NCI-H82 treated with DMSO at 0.1 percent for 48 hours (cell line): ENCODE data around the gene TUBB6.
A peak's percentile ranks its signal among the peaks of the same experiment; 100 is the strongest.

Experiments
- DNase-seq: peaks from one replicate; lab custom pipeline; 2025; ENCODE audit not compliant: unreplicated experiment; lab: John Stamatoyannopoulos, UW

Gene TUBB6

DNA sequence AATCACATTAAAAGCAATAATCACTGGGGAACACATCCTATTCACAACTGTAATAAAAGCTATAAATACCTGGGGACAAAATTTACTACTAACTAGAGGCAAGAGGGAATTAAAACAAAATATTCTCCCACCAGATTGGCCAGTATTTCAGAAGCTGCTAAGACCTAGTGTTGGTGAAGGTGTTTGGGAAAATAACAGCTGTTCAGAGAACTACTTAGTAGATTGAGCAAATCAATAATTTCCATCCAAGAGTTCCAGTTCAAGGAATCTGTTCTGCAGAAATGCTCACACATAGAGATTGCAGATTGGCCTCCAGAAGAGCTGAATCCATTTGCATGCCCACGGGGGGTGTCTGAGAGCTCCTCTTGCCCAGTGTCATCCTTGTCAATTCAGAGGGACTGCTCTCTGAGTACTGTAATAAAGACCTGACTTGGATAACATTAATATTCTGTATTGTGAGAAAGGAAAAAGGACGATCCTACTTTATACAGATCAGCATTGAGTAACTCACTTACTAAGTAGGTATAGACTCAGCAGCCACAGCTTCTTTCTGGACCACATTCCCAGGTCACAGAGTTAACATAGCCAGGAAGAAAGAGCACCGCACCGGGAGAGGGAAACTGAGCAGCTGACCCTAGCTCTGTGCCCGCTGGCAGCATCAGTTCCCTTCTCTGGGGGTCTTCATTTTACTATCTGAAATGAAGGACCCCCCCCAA, 5.6 kb downstream of the TUBB6 start:
- no peak for DNase-seq

DNA sequence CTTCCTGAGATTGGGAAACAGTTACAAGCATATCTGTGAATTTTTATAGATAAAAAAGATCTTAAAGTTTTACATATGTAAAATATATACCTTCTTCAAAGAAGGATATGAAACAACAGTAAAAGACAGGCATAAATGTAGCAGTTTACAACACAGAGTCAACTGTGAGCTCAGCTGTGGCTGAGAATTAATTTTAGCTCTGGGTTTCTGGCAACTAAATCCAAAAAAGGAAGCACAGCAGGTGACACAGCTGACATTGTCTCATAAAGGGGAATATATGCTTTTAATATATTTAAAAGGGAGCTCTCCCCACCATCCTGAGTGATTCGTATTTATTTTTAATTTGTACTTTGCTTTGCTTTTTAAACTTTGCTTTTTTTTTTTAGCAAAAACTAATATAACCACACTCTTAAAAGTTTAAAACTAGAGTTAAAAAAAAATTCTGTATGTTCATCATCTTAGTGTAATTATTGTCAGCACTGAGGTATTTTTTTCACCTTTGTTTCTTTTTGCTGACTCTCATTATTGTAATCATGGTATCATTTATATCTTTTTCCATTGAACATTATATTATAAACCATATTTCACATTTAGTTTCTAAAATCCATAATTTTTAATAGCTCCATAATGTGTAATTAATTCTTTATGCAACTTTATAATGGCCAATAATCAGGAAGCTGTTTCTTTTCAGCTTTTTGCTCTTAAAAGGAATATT, 6.7 kb downstream of the TUBB6 start:
- DNase-seq, result no peak

DNA sequence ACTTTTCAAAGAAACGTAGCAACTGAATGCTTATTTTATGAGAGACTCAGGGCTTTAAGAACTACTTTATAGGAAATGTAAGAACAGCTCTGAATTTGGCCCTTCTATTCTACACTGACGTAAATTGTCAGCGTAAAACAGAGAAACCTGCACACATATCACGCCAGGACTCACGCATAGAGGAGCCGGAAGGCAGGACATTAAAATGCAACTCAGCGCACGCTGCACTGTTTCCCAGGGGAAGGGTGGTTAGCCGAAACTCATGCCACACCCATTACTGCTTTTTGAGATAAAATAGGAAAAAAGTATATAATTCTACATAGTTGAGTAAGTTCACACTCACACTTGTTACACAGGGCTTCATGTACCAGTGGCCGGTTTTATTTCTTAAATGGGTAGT, 7.4 kb downstream of the TUBB6 start:
- no peak for DNase-seq

DNA sequence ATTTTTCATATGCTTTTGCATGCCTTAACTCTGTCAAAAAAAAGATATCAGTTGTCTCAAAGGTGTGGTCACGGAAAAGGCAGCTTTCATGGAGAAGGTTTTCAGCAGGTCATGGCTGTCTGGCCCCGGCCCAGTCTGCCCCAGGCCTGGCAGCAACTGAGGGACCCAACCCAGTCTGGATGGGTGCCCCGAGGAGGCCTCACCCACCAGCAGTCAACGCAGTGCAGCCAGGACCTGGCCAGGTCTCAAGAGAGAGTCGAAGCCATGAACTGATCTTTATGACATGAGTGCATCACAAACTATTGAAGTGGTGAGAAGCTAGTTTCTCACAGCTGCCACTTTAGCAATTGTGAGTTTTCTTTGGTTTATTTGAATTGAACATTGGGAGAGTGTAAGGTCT, 7.9 kb downstream of the TUBB6 start:
- DNase-seq, result no peak

DNA sequence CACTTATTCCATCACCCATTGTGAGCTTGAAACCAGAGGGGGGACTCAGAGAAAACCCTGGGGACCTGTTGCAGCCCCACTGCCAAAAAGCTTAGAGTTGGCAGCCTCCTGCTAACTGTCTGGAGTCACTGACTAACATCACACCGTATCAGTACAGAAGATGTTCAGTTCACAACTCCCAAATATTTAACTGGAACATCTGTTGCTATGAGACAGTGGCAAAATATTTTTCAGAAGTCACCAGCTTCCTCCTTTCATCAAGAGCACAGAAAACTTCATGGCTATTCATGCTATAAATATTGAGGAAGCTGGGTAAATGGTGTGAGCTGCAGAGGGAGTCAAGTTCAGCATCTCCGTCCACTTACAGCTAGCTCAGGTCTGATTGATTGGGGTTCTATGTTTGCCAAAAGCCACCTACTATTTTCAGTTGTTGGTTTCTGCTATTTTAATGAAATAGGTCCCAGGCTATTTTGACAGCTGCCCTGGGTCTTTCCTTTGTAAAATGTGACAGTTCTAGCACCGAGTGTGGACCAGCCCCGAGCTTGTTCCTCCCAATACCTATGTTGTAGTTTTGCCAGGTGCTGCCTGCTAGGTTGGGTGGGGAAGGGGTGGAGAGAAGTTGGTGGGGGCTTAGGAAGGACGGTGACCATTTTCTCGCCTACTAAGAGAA, 9.8 kb downstream of the TUBB6 start:
- DNase-seq, result no peak

DNA sequence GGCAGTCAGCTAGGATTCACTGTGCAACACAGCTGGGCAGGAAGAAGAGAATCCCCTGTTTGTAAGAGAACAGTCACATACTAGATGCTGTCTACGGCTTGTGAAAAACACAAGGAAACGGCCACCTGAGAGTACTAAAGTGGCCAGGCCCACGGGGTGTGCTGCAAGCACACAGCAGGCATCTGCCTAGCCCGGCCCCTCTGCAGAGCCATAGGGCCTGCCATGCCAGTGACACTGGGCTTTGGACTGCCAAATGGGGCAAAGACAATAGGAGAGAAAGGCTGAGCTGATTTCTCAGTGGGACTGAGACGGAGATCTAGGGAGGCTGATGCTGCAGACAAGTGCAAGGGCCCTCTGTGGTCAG, 10.3 kb downstream of the TUBB6 start:
- no peak for DNase-seq

DNA sequence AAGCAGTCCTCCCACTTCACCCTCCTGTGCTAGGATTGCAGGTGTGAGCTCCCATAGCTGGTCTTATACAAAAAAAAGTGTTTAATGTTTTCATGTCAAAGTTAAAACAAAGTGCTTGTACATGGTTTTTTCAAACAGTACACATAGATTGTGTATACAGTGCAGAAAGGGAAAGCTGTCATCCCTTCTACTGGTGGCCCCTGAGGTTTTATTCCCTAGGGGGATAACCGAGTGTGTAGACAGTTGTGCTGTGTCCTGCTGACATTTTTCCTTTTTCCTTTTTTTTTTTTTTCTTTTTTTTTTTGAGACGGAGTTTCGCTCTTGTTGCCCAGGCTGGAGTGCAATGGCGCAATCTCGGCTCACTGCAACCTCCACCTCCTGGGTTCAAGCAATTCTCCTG, 10.8 kb downstream of the TUBB6 start:
- DNase-seq, result no peak

DNA sequence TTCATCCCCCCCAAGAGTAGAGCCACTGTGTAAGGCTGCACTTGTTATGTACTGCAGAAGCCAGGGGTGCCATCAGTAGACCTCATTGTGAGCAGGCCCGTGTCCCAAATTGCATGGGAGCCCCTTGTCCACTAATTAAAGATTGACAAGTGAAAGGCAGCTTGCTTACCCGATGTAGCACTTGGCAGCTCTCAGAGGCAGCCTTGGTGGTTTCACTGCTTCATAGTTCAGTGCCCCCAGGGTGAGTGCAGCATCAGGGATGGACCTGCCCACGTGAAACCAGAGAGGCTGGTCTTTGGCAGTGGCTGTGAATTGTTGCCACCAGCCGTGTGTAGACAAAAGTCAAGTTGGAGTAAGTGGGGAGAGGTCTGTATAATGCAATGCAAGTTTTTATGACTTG, 13.3 kb downstream of the TUBB6 start:
- DNase-seq, result no peak

DNA sequence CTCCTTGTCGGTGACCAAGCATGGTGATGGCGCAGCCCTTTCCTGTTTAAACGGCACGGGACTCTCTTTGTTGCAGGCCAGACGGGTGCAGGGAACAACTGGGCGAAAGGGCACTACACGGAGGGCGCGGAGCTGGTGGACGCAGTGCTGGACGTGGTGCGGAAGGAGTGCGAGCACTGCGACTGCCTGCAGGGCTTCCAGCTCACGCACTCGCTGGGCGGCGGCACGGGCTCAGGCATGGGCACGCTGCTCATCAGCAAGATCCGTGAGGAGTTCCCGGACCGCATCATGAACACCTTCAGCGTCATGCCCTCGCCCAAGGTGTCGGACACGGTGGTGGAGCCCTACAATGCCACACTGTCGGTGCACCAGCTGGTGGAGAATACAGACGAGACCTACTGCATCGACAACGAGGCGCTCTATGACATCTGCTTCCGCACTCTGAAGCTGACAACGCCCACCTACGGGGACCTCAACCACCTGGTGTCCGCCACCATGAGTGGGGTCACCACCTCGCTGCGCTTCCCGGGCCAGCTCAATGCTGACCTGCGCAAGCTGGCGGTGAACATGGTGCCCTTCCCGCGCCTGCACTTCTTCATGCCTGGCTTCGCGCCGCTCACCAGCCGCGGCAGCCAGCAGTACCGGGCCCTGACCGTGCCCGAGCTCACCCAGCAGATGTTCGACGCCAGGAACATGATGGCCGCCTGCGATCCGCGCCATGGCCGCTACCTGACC, 17.1 kb downstream of the TUBB6 start:
- DNase-seq, result no peak

DNA sequence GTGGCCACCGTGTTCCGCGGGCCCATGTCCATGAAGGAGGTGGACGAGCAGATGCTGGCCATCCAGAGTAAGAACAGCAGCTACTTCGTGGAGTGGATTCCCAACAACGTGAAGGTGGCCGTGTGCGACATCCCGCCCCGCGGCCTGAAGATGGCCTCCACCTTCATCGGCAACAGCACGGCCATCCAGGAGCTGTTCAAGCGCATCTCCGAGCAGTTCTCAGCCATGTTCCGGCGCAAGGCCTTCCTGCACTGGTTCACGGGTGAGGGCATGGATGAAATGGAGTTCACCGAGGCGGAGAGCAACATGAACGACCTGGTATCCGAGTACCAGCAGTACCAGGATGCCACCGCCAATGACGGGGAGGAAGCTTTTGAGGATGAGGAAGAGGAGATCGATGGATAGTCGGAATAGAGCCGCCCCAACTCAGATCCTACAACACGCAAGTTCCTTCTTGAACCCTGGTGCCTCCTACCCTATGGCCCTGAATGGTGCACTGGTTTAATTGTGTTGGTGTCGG, 17.7 kb downstream of the TUBB6 start:
- no peak for DNase-seq

DNA sequence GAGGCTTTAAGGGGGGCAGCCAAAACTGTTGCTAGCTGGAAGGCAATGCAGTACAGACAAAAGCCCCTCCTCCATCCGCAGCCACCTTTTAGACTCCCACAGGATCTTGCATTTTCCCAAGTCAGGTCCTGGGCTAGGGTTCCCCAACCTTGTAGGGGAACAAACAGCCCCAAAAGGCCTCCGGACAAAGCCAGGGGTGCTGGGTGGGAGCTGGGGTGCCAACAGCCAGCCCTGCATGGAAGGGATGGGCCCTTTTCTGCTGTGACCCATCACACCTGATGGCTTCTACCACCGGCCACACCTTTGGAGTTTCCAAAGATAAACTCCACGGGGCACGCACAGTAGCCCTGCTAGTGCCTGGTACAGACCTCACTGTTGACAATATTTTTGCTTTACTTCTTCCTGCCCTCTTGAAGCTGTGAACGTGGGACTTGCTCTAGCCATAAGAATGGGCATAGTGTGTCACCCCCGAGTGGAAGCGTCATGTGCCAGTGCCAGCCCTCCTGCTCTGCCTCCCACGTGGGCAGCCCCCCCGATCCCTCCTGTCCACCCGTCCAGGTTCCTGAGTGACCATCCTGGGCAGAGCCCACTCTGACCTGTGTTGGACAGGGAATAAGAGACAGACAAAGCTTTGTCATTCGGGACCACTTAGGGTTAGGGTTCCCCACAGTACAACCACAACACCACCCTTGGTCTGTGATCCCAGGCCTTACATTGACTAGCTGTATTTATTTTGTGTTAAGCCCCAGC, 18.8 kb downstream of the TUBB6 start:
- DNase-seq, result no peak

DNA sequence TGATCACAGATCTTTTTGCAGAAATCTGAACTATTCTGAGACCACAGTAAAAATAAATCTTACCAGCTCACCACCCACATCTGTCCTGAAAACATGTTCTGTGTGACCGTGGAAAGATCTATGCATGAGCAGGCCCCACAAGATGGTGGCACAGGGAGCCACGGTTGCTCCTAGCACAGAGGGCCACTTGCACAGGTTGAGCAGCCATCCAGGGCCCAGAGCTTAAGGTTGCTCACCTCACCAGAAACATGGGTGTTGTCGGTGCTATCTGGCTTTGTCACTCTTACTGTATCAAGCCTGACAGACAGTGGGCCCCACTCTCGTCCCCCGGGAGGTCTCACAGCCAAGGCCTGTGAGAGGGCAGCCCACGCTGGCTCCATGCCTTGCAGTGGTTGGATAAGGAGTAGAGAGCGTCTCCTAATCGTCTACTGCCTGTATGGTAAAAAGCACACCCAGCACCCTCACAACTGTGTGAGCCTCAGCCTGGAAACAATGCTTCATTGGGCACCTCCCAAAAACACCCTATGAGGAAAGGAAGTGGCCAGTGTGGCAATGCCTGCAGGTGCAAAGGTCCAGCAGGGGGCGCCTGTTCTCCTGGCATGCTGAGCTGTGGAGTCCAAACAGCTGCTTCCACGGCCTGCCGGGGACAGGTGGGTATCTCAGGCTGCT, 19.6 kb downstream of the TUBB6 start:
- peak; percentile 35 for DNase-seq

DNA sequence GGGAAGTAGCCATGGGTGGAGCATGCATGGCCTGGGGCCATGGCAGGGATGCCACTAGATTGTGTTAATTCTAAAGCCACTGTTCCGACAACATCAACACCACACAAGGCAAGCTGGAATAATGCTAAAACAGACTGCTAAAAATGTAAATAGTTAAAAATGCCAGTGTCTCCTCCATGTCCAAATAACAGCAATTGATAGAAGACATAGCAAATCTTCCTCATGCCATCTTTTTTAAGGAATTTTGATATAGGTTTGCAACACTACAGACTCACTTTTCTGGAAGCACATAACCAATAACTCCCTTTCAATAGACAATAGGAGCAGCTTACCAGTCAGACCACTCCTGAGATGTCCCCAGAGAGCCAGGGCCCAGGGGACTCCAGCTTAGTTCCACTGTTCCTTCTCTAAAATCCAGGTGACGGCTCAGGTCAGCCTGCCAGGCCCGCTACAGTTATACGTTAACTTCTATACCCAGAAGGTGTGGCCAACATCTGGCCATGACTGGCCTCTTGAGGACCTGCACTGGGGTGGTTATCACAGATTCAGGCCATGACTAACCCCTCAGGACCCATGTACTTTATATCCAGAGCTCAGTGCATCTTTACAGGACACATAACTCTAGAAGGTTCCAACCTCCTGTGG, 20.3 kb downstream of the TUBB6 start:
- DNase-seq, result no peak

DNA sequence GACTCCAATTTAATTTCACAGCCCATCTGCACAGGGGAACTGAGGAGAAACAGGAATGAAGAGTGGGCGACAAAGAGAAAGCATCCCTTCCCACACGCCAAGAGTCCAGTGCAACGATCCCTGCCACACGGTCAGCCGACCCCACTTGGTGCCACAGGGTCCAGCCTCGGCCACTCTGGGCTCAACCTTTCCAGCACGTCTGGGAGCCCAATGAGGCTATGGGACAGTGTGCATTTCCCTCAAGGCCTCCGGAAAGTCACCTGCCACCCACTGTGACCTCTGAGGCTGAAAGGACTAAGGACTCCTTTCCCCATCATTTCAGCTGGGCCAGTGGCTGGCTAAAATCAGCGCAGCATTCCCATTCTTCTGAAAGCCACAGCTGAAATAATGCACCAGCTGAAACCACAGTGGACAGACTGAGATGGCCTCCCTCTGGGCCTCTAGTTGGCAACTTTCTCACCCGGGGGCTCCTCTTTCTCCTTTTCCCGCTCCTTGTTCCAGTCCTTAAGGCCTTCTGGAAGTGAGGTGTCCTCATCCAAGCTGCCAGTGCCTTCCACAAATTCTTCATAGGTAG, 21.2 kb downstream of the TUBB6 start:
- DNase-seq, result no peak

DNA sequence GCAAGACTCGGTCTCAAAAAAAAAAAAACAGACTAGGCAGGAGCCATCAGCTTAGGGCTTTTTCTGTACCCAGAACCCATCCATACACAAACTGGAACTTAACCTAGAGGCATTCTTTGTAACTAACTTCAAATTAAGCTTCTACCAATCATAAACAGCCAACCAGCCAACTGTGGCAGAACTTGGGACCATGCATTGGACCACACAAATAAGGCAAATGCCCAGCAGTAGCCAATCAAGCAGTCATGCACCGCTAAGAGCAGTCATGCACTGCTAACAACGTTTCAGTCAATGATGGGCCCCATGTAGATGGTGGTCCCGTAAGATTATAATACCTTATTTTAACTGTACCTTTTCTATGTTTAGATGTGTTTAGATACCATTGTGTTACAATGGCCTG, 22.7 kb downstream of the TUBB6 start:
- no peak for DNase-seq

DNA sequence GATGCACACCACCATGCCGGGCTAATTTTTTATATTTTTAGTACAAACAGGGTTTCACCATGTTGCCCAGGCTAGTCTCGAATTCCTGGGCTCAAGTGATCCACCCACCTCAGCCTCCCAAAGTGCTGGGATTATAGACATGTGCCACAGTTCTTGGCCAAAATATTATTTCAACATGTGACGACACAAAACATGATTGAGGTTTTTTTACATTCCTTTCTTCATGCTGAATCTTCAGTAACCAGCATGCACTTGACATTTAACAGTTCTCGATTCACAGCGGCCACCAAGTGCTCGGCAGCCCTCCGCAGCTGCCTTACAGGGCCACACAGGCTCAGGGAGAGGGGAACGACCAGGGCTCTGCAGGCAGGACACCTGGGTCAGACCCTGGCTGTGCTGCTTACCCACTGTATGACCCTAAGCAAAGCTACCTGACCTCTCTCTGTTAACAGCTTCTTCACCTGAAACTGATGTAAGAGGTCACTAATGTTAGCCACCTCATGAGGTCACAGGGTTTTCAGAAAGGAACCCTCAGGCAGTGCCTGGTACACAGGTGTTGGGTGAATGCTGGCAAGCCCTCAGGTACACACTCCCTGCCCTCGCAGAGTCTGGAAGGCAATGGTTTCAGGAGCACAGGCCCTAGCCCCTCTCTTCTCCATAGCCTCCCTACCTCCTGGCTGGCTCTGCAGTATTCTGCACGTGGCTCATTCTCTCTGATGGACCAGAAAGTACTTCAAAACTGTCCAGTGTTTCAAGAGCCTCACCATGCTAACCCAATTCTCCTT, 25.7 kb downstream of the TUBB6 start:
- no peak for DNase-seq

DNA sequence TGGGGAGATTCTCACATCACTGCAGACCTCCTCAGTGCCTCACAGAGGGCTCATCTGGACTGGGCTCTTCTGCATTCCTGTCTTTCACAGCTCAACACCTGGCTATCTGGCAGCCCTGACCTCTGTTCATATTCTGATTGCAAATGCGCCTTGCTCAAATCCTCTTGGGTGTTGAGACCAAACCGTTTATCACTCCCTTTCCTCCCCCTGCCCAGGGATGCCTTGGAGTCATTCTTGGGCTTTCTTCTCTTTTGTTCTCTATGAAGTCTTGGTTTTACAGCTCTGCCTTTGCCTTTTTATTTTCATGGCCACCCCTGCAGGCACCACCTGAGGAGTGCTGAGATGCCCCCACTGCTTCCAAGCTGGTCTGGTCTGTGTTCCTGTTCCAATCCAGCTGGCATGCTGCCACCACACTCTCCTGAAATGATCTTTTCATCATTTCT, 26.3 kb downstream of the TUBB6 start:
- no peak for DNase-seq

DNA sequence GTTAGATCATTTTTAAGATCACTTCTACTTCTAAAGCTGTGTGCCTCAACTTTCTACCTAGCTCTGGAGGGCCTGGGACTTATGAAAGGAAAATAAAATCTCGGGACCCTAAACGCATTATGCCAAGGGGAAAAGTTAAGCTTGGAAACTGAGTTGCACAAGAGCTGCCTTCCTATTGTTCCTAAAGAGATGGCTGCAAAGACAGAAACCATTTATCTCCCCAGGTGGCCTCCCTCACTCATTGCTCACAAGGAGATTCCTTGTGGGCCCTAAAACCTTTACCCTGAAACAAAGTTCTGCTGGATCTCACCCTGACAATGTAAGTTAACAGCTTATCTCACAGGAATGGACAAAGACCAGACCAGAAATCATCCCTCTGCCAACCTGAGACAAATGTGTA, 26.8 kb downstream of the TUBB6 start:
- no peak for DNase-seq

DNA sequence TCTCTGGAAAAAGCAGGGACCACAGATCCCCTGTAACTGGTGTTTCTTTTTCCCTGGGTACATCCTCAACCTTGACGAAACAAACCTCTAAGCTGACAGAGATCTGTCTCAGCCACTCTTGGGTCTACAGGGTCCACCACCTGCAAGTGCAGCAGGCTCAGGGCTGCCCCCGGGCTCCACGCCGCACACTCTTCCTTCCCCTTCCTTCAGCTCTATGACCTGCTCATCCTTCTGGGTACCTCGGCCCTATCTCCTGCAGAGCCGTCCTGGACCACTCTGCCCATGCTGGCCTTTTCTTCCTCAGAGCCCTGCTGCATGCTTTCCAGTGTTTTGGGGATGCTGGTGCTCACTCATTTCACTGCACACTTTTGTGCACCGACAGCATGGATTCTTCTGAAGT, 27.5 kb downstream of the TUBB6 start:
- no peak for DNase-seq
